Measurements from ENCODE around the gene SMAD3. TPM values are rescaled to one million over a fixed set of nuclear protein-coding genes. Genes with fewer than 3 reads are reported as not detected.
"Not testable (repeated sequence)": the region's sequence is repeated elsewhere in the genome, so short reads cannot be mapped to it uniquely, and the experiment has no call there.

Gene SMAD3
- total RNA-seq, 1 donor from 2014 or later = 17.3 TPM

DNA sequence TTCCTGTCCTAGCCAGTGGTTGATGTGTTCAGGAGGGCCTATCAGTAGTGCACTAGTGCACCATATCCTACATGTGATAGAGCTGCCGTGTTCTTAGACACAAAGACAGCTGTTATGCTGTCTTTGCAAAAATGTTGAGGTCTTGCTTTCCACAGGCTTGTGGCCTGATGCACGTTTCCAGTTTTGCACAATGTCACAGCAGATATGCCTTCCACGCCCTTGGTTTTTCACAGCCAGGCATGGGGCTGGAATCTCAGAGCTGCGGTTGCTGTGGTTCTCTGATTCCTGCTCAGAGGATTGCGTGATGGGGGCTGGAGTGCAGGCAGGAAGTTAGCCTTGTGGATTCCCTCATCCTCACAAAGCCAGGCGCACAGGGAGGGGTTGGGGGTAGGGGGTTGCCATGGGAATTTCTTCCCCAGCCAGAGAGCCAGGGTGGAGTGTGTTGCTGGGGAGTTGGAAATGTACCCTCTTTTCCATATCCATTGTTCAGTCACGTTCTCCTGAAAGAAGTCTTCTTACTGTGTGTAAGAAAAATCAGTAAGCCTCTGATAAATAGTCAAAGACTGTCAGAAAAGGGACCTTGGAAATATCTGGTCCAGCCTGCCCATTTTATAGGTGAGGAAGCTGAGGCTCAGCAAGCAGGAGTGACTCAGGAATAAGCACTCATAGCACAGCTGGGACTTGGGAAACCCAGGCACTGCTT is 79.4 kb downstream of the SMAD3 start:
- DNase-seq (no peak), ATAC-seq (ENCODE audit: poor library complexity) (no peak)
- intact Hi-C loops (cut with DNase I) = no loop called here

- ATAC-seq (ENCODE audit: poor library complexity) (no peak), DNase-seq (no peak)
- intact Hi-C loops (cut with DNase I) = no loop called here
Observed at GRCh38 chr15:67145312-67145610, 79.9 kb downstream of the SMAD3 start.

GRCh38 chr15:67145710-67146109 is 80.3 kb downstream of the SMAD3 start:
- intact Hi-C loops (cut with DNase I) = no loop called here
- ATAC-seq (ENCODE audit: poor library complexity) (no peak), DNase-seq (no peak)

DNA sequence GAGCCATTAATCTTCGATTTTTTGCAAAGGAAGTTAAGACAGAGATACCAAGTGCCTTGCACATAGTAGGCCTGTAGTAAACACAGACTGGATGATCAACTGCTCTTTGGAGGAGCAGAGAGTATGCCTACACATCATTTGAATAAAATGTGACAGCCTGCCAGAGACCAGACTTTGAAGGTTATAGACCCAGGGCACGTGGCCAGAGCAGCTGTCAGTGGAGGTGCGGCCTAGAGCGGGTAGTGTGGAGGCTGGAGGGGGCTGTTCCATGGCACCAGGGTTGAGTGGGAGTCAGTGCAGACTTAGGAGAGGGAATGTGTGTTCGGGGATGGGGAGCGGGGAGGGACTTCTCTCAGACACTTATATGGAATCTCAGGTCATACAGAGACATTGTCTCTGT is 80.8 kb downstream of the SMAD3 start:
- DNase-seq (peak; percentile 67), ATAC-seq (ENCODE audit: poor library complexity) (peak; percentile 40)
- intact Hi-C loops (cut with DNase I) = no loop called here

GRCh38 chr15:67146875-67147381 is 81.5 kb downstream of the SMAD3 start:
- ATAC-seq (ENCODE audit: poor library complexity) (peak; percentile 40), DNase-seq (peak; percentile 46)
- intact Hi-C loops (cut with DNase I) = no loop called here

- DNase-seq (no peak), ATAC-seq (ENCODE audit: poor library complexity) (no peak)
- intact Hi-C loops (cut with DNase I) = no loop called here
Observed at GRCh38 chr15:67147396-67147949, 82.1 kb downstream of the SMAD3 start.

DNA sequence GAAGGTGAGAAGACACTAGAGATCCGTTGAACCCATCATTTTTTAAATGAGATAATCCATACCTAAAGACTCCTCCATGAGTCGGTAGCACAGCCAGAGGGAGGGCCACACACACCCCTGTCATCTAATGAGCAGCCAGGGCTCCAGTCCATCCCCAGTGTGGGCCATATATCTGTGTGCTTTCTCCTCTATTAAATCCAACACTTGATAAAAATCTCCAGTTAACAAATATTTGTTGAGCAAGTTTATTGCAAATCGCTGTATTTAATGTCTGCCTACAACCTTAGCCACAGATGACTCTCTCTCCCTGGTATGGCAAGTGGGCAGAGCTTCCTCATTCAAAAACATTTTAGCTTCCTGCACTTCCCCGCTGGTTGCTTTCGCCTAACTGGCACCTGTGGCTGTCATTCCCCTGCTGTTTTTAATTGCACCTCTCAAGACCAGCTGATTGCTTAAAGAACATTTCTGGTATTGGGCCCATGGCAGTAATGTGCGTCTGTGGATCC is 82.8 kb downstream of the SMAD3 start:
- no peak for DNase-seq
- intact Hi-C loops (cut with DNase I) = no loop called here
- ATAC-seq (ENCODE audit: poor library complexity) = no peak

GRCh38 chr15:67149068-67149772 is 83.8 kb downstream of the SMAD3 start:
- ATAC-seq (ENCODE audit: poor library complexity) (no peak), DNase-seq (no peak)
- intact Hi-C loops (cut with DNase I) = no loop called here

DNA sequence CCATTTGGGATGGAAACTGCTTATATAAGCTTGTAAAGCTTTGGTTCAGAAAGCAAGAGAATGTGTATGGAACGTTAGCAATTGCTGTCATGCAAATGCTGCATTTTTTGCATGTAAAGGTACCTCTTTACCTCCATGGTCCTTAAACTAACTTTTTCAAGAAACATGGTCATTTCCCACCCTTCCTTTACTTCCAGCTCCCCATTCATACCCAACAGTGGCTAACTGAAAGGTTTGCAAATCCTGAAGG is 84.3 kb downstream of the SMAD3 start:
- ATAC-seq (ENCODE audit: poor library complexity) (no peak), DNase-seq (no peak)
- intact Hi-C loops (cut with DNase I) = loop anchor here (10.0 kb wide), 1 partner anchor 55 kb away; no protein-coding TSS in a partner anchor

DNA sequence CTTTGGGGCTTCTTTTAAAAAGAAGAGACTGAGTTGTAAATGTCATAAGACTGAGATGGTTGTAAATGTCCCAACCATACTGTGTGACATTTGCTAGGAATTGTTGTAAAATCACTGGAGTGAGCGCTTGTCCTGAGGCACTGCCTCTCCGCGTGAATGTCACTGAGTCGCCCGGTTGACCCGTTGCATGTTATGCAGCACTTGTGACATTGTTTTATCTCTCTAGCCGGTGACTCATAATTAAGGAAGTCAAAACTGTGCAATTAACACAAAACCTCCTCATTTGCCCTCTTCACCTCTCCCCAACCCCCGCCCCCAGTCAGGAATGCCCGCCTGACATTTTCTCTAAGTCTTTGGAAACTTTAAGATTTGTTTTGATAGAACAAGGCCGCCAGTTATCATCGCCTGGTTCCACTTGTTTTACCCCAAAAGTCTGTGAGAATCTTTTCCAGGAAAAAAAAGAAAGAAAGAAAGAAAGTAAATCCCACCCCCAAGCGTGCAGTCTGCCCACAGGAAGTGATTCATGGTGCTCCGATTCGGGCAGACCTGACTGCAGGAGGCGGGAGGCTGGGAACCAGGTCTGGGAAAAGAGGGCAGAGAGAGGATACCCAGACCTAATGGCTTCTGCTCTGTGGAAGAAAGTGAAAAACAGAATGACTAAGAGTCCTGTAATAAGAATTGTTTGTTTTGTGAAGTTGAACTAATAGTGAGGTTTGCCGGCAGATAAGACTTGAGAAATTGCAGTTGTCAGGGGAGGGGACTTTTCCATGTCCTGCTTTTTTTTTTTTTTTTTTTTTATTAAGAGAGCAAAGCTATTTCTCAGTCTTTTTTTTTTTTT is 84.8 kb downstream of the SMAD3 start:
- peak; percentile 74 for ATAC-seq (ENCODE audit: poor library complexity)
- intact Hi-C loops (cut with DNase I) = loop anchor here (10.0 kb wide), 1 partner anchor 55 kb away; no protein-coding TSS in a partner anchor
- peak; percentile 72 for DNase-seq

DNA sequence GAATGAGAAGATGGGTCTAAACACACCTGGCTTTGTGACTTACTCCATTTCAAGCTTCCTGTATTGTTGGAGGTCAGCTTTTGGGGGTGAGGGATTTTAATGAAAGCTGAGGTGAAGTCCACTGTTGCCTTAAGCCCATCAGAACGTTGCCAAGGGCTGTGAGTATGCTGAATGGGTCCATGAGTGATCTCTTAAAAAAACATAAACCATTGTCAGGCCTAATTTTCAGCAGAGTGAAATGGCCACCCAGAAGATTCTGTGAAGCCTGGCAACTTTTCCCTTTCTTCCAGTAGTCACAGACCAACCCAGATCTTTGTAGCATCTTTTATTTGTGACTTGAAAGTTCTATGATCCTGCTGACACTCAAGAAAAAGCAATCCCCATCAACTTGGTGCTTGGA is 87.0 kb downstream of the SMAD3 start:
- ATAC-seq (ENCODE audit: poor library complexity) (no peak), DNase-seq (no peak)
- intact Hi-C loops (cut with DNase I) = loop anchor here (10.0 kb wide), 1 partner anchor 52 kb away; no protein-coding TSS in a partner anchor

DNA sequence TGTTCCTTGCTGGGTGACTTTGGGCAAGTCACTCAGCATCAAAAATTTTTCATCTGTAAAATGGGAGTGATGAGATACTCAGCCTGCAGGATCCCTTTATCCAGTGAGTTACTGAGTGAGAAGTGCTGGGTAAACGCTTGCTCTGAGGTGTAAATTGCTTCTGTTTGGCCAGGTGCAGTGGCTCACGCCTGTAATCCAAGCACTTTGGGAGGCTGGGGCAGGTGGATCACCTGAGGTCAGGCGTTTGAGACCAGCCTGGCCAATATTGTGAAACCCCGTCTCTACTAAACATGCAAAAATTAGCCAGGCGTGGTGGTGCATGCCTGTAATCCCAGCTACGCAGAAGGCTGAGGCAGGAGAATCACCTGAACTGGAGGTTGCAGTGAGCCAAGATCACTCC is 87.6 kb downstream of the SMAD3 start:
- not testable (repeated sequence) for ATAC-seq (ENCODE audit: poor library complexity); DNase-seq
- intact Hi-C loops (cut with DNase I) = loop anchor here (10.0 kb wide), 1 partner anchor 52 kb away; no protein-coding TSS in a partner anchor

DNA sequence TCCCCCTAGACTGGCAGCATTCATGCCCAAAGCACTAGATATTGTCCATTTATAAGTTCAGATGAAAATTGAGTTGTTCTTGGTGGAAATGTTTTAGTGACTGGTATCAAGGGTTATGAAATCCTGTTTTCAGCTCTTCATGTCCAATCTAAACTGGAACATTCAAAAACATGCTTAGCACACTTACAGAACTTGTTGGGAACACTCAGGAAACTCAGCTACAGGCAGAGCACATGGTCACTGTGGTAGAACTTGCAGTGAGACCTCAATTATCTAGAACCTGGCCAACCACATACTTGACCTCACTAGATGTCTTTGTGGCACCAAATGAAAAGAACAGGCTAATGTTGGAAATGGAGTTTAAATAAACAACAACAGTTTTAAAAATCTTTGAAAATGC is 88.8 kb downstream of the SMAD3 start:
- intact Hi-C loops (cut with DNase I) = loop anchor here (10.0 kb wide), 1 partner anchor 51 kb away; no protein-coding TSS in a partner anchor
- no peak for ATAC-seq (ENCODE audit: poor library complexity)
- DNase-seq = no peak

GRCh38 chr15:67156426-67156825 is 91.0 kb downstream of the SMAD3 start:
- no peak for ATAC-seq (ENCODE audit: poor library complexity)
- intact Hi-C loops (cut with DNase I) = loop anchor here (10.0 kb wide), 1 partner anchor 48 kb away; no protein-coding TSS in a partner anchor
- DNase-seq = no peak

DNA sequence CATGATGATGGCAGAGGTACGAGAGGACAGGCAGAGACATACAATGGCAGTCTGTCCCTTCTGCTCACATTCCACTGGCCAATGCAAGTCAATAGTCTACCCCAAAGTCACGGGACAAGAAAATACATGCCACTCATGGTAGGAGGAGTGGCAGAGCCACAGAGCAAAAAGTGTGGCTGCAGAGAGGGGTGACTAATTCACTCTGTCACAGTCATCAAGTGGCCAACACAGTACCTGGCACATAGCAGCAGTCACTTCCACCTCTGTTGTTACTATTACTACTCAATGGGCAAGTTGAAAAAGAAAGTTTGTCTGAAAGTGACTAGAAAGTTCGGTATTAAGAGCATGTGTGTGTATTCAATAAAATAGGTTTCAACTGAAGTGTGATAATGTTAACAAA is 91.4 kb downstream of the SMAD3 start:
- intact Hi-C loops (cut with DNase I) = loop anchor here (10.0 kb wide), 1 partner anchor 48 kb away; no protein-coding TSS in a partner anchor
- DNase-seq = no peak
- ATAC-seq (ENCODE audit: poor library complexity) = no peak

GRCh38 chr15:67157521-67158252 is 92.3 kb downstream of the SMAD3 start:
- ATAC-seq (ENCODE audit: poor library complexity) = peak; percentile 38
- peak; percentile 33 for DNase-seq
- intact Hi-C loops (cut with DNase I) = loop anchor here (10.0 kb wide), 1 partner anchor 47 kb away; no protein-coding TSS in a partner anchor

DNA sequence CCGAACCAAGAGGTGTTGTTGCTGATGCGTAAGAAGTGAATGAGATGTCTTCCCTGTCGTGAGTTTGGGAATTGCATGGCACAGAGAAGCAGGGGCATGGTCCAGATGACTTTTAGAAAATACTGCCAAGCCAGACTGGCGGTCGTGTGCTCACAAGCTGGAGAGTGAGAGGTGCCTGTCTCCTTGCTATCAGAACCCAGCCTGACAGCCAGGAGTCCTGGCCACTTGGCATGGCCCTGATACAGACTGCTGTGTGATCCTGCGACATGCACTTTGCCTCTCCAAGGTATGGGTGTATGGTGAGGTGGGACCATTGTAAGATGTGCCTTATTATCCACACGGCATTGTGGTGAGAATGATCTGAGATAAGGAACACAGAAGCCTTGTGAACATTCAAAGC is 93.0 kb downstream of the SMAD3 start:
- DNase-seq (peak; percentile 43), ATAC-seq (ENCODE audit: poor library complexity) (peak; percentile 65)
- intact Hi-C loops (cut with DNase I) = loop anchor here (10.0 kb wide), 1 partner anchor 46 kb away; no protein-coding TSS in a partner anchor

DNA sequence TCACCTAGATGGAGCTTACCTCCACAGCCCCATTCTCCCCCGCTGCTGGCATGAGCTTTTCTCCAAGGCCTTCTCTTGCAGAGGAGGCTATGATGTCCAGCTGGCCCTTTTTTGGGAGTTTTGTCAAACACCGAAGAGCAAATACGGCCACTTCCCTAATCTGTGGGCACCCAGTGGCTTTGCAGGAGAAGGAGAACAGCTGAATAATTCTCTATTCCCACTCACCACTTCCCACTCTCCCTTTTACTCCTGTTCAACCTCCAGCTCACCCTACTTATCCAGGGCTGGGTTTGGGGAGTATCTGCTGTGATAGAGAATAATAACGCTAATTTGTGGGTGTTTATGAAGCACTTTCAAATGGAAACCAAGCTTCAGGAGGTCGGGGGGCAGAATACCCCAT is 96.0 kb downstream of the SMAD3 start:
- DNase-seq (no peak), ATAC-seq (ENCODE audit: poor library complexity) (no peak)
- intact Hi-C loops (cut with DNase I) = no loop called here
